Bronchial epithelial cell (primary cell): ENCODE data around the gene METTL24. TPM values are rescaled to one million over a fixed set of nuclear protein-coding genes. Genes with fewer than 3 reads are reported as not detected.

Experiments
- DNase-seq: peaks from one replicate; pipeline ENCODE4 v3.0.0-alpha.2; 2010; ENCODE audit warnings: low read depth
- FAIRE-seq: peaks from 2 replicates; lab custom pipeline; 2011; peaks lifted over from hg19 to GRCh38; lab: Jason Lieb, UNC
- H3K27me3 ChIP-seq: 2 replicates; pipeline ENCODE4 v1.5.1; 2011; ENCODE audit warnings: low read length; ENCODE audit not compliant: control insufficient read depth, insufficient read depth
- H3K36me3 ChIP-seq: 2 replicates; pipeline ENCODE4 v1.5.1; 2011; ENCODE audit warnings: low read length; ENCODE audit not compliant: control insufficient read depth, insufficient read depth
- H3K4me3 ChIP-seq: 2 replicates; pipeline ENCODE4 v1.5.1; 2011; ENCODE audit warnings: mild to moderate bottlenecking, low read depth, low read length, control low read depth
- total RNA-seq: library from RNA; depleted of rRNA; stranded (reverse); fragments of >200 nt; gene quantifications from 2 replicates; pipeline ENCODE4 v1.2.1, GENCODE V29; 2014
- TF ChIP-seq, protein P1 (sequence below): IDR thresholded peaks from 2 replicates; pipeline ENCODE4 v1.5.1; 2011; ENCODE audit warnings: mild to moderate bottlenecking, moderate library complexity, low read length, control low read depth, inconsistent platforms; ENCODE audit not compliant: insufficient read depth, severe bottlenecking

METTL24 gene
- total RNA-seq, 1 donor from 2014 or later = not detected

DNA sequence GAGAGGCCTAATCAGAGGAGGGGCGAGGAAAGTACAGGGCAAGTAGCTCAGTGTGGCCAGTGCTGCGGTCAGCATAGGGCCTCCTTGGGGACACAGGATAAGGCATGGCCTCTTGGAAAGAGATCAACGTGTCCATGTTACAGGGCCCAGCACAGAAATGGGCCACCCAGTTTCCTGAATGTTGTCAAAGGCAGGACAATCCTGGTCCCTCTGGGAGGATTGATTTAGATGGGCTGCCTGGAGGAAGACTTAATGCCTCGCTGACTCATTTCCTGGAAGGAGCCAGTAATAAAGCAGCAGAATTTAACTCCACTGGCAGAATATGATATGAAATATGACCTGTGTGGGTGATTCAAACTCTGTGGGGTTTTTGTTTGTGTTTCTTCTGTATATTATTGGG is 40.6 kb upstream of the METTL24 start:
- H3K27me3 ChIP-seq = no peaks in the 10 kb centered on the region
- H3K36me3 ChIP-seq = no peaks in the 10 kb centered on the region
- FAIRE-seq = no peak
- TF ChIP-seq, protein P1, sequence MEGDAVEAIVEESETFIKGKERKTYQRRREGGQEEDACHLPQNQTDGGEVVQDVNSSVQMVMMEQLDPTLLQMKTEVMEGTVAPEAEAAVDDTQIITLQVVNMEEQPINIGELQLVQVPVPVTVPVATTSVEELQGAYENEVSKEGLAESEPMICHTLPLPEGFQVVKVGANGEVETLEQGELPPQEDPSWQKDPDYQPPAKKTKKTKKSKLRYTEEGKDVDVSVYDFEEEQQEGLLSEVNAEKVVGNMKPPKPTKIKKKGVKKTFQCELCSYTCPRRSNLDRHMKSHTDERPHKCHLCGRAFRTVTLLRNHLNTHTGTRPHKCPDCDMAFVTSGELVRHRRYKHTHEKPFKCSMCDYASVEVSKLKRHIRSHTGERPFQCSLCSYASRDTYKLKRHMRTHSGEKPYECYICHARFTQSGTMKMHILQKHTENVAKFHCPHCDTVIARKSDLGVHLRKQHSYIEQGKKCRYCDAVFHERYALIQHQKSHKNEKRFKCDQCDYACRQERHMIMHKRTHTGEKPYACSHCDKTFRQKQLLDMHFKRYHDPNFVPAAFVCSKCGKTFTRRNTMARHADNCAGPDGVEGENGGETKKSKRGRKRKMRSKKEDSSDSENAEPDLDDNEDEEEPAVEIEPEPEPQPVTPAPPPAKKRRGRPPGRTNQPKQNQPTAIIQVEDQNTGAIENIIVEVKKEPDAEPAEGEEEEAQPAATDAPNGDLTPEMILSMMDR = no peak
- peak; percentile 54 for DNase-seq
- H3K4me3 ChIP-seq = no peak overlapping the region

DNA sequence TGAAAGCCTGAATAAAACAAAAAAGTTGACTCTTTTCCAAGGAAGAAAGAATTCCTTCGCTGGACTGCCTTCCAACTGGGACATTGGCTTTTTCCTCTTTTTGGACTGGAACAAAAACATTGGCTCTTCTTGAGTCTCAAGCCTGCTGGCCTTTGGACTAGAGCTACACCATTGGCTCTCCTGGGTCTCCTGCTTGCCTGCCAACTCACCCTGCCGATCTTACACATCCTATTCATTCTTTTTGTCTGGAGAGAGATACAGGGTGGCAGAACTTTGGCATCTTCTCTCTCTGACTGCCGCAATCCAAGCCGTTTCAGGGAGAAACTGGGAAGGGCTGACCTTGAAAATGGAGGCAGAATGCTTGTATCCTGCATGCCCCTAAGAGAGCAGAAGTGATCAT is 37.1 kb upstream of the METTL24 start:
- no peak for FAIRE-seq
- TF ChIP-seq, protein P1 = no peak

DNA sequence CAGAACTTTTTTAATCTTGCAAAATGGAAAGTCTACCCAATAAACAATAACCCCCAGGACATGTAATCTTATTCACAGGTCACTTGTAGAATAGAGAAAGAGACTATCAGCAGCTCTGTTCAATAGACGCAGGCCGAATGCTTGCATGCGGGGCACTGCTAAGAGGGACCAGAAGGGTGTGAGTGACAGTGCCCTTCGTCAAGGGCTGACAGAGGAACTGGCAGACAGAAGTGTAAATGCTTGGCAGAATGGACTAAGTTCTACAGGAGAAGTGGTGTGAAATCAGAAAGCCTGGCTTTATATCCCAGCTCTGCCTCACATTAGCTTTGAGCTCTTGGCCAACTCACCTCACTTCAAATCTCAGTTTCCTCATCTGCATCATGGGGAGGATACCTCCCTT is 36.3 kb upstream of the METTL24 start:
- DNase-seq (no peak), FAIRE-seq (peak; percentile 47)
- no peaks in the 10 kb centered on the region for H3K36me3 ChIP-seq
- no peaks in the 10 kb centered on the region for H3K27me3 ChIP-seq
- TF ChIP-seq, protein P1 = no peak
- no peak overlapping the region for H3K4me3 ChIP-seq

More for the DNA sequence above, 37.1 kb upstream of the METTL24 start:
- Histone ChIP-seq H3K27me3 (no peaks in the 10 kb centered on the region), H3K4me3 (no peak overlapping the region), H3K36me3 (no peaks in the 10 kb centered on the region)
- no peak for DNase-seq

DNA sequence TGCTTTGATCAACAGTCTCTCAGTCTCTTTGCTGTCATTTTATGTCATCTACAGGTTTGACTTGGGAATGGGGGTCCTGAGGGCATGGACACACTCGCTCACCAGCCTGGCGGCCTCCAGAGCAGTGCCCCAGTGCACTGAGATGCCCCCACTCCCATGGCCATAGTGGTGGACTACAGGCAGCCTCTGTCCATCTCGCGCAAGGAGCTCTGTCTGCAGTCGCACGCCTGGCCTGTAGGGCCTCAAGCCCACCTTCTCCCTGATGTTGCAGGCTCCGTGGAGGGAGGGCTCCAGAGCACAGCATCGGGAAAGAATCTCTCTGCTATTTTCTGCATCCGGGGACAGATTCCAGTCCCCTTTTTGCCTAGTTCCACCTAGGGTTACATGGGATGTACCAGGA is 34.6 kb upstream of the METTL24 start:
- no peak for DNase-seq
- TF ChIP-seq, protein P1 = no peak
- H3K36me3 ChIP-seq = no peaks in the 10 kb centered on the region
- H3K4me3 ChIP-seq = no peak overlapping the region
- FAIRE-seq = no peak
- H3K27me3 ChIP-seq = no peaks in the 10 kb centered on the region

DNA sequence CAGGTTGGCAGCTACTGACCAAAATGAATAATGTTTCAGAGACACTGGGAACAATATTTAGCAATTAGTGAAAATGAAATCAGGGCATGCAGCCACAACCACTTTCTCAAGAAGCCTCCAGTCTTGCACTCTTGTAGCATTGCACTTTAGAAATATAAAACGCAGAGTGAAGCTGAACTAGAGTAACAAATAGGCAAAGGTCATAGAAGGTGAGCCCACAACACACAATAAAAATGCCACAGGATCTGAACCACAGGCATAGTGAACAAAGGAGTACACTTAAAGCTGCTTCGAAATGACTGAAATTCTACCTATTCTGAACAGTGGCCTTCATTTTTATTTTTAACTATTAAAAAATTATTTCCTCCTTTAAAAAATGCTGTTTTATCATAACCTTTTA is 32.3 kb upstream of the METTL24 start:
- TF ChIP-seq, protein P1 = no peak

DNA sequence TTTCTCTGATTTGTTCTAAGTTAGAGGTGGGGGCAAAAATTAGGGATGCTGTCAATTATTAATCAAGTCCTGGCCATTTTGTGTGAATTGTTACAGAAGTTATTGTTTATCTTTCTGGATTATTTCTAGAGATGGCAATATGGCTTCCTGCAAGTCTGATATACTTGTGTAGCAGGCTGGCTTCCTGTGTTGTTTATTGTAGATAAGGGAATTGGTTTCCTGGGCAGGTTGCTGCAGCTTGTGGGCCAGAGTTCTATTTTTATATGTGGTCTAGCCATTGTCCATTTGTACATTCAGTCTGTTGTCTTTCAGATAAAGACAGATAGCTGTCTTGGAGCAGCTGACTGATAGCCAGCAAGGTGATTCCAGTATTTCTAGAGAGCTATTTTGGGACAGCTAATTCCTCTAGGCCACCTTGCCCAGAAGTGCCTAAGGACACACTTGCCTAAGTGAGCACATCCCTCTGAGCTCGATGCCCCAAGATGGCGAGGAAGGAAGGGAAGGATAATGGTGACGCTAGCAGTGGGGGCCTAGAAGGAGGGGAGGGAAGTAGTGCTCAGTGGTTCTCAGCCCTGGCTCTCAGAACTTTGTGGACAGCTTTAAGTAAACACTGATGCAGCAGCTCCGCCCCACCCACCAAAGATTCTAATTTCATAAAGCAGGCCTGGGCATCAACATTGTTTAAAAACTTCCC is 31.7 kb upstream of the METTL24 start:
- FAIRE-seq (no peak), DNase-seq (no peak)
- TF ChIP-seq, protein P1 = no peak
- Histone ChIP-seq H3K36me3 (no peaks in the 10 kb centered on the region), H3K4me3 (no peak overlapping the region), H3K27me3 (no peaks in the 10 kb centered on the region)

More for the DNA sequence above, 32.3 kb upstream of the METTL24 start:
- DNase-seq (no peak), FAIRE-seq (no peak)
- Histone ChIP-seq H3K27me3 (no peaks in the 10 kb centered on the region), H3K36me3 (no peaks in the 10 kb centered on the region), H3K4me3 (no peak overlapping the region)
